ENCODE results near the gene EGR1.

Gene EGR1

GRCh38 chr5:138454121-138454520 lies 11.2 kb upstream of the EGR1 start:
- DNase-seq: no peak

GRCh38 chr5:138455232-138455930 lies 9.9 kb upstream of the EGR1 start:
- DNase-seq: no peak

GRCh38 chr5:138457531-138458275 lies 7.6 kb upstream of the EGR1 start:
- no peak for DNase-seq

GRCh38 chr5:138458384-138458783 lies 6.9 kb upstream of the EGR1 start:
- no peak for DNase-seq

- no peak for DNase-seq
These were observed 6.4 kb upstream of the EGR1 start for GRCh38 chr5:138458856-138459255.

- peak; percentile 67 for DNase-seq
These were observed 5.9 kb upstream of the EGR1 start for GRCh38 chr5:138459311-138459933.

GRCh38 chr5:138460032-138460693 lies 5.1 kb upstream of the EGR1 start:
- DNase-seq: no peak

GRCh38 chr5:138461343-138462125 lies 3.7 kb upstream of the EGR1 start:
- peak; percentile 84 for DNase-seq

- DNase-seq: no peak
These were observed 1.8 kb upstream of the EGR1 start for GRCh38 chr5:138463419-138464007.

- peak; percentile 96 for DNase-seq
These were observed 1.3 kb upstream of the EGR1 start for GRCh38 chr5:138464008-138464387.

- peak; percentile 99 for DNase-seq
These were observed 655 bp upstream of the EGR1 start for GRCh38 chr5:138464388-138465260.

- no peak for DNase-seq
These were observed 1.0 kb downstream of the EGR1 start for GRCh38 chr5:138466125-138466899.

- DNase-seq: no peak
These were observed 1.8 kb downstream of the EGR1 start for GRCh38 chr5:138466900-138467710.

GRCh38 chr5:138467711-138468132 lies 2.4 kb downstream of the EGR1 start:
- DNase-seq: no peak

GRCh38 chr5:138468133-138468965 lies 3.1 kb downstream of the EGR1 start:
- peak; percentile 67 for DNase-seq

- no peak for DNase-seq
These were observed 3.8 kb downstream of the EGR1 start for GRCh38 chr5:138468966-138469539.

GRCh38 chr5:138469540-138470321 lies 4.5 kb downstream of the EGR1 start:
- DNase-seq: no peak
